Measurements from ENCODE around the gene AAR2.

The AAR2 gene

DNA sequence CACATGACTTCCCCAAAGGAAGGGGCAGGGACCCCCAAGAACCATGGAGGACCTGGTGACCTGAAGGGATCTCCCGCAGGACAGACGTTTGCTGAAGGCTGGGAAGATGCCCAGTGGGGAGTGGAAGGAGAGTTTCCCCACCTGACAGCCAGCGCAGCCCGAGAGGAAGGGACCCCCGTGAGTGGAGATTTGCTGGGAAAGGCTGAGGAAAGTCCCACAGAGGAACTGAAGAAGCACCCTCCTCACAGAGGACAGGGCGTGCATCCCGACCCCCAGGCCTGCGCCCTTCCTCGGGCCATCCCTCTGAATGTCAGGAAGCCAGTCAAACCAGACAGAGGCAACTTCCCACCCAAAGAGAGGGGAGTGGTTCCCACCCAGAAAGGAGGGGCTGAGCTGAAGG is 29.6 kb upstream of the AAR2 start:
- TF ChIP-seq CTCF (IDR thresholded peaks at IDR 0.05; ENCODE audit: insufficient read depth, low read length, missing control alignments) = no peak
- no peak for DNase-seq (ENCODE audit: low read depth, low spot score)
- no peak overlapping the region for H3K4me3 ChIP-seq (ENCODE audit: low read depth, low read length)
- ChIA-PET CTCF (interaction anchor here (0.9 to 23.4 kb wide), 4 partner anchors 29 to 233 kb away, joined by 3 to 940 read pairs (median 5); partner anchors contain the start of gene EPB41L1), POLR2A (no interaction called here)

DNA sequence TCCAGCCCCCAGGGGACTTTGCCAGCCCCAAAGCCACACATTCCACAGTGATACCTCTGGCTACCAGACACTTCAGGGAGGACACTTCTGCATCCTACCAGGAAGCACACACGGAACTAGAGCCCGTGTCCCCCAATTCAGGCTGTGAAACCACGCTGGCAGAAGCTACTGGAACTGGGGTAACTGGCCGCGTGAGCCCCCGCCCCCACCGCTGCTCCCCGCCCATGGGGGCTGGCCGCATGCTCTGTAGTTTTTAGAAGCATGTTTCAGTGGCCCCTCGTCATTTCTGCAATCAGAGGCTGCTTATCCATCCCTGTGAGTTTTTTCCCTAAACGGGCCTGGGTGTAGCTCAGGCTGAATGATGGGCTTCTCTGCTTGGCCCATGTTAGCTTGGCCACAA is 28.7 kb upstream of the AAR2 start:
- H3K4me3 ChIP-seq (ENCODE audit: low read depth, low read length) = no peak overlapping the region
- POLR2A ChIA-PET = no interaction called here
- CTCF ChIA-PET = interaction anchor here (1.0 to 23.4 kb wide), 2 partner anchors 30 to 231 kb away, joined by 3 to 940 read pairs; partner anchors contain the start of gene EPB41L1
- no peak for DNase-seq (ENCODE audit: low read depth, low spot score)
- TF ChIP-seq CTCF (IDR thresholded peaks at IDR 0.05; ENCODE audit: insufficient read depth, low read length, missing control alignments) = no peak

- DNase-seq (ENCODE audit: low read depth, low spot score) = no peak
- CTCF ChIA-PET = interaction anchor here (3.6 to 23.4 kb wide), 2 partner anchors 31 to 231 kb away, joined by 33 to 940 read pairs; partner anchors contain the start of gene EPB41L1
- TF ChIP-seq CTCF (IDR thresholded peaks at IDR 0.05; ENCODE audit: insufficient read depth, low read length, missing control alignments) = no peak
- POLR2A ChIA-PET = no interaction called here
- H3K4me3 ChIP-seq (ENCODE audit: low read depth, low read length) = no peak overlapping the region
Observed at GRCh38 chr20:36208257-36208656, 28.0 kb upstream of the AAR2 start.

DNA sequence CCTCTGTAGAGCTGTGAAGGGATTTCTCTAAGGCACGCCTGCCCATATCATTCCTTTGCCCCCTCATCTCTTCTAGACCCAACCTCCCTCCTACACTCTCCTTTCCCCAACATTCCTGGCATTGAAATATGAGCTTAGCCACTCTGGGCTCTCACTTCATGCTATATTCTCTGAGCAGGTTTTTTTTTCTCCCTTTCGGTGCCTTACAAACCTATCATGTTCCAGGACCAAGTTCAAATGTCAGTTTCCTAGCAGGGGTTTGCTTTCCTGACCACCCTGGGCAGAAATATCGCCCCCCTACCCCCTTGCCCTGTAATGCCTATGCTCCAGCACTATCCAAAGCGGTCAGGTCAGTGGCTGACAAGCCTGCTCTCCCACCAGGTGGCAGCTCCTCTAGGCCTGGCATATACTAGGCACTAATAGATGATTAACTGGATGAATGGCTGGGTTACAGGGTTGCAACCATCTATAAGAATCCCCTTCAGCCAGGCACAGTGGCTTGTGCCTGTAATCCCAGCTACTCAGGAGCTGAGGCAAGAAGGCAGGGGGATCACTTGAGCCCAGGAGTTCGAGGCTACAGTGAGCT is 25.7 kb upstream of the AAR2 start:
- no peak for DNase-seq (ENCODE audit: low read depth, low spot score)
- no peak overlapping the region for H3K4me3 ChIP-seq (ENCODE audit: low read depth, low read length)
- ChIA-PET CTCF (interaction anchor here (0.7 to 23.4 kb wide), 5 partner anchors 33 to 545 kb away, joined by 3 to 940 read pairs (median 6); partner anchors contain the start of gene EPB41L1), POLR2A (no interaction called here)
- TF ChIP-seq CTCF (IDR thresholded peaks at IDR 0.05; ENCODE audit: insufficient read depth, low read length, missing control alignments) = no peak

- POLR2A ChIA-PET = no interaction called here
Observed at GRCh38 chr20:36213362-36213761, 22.9 kb upstream of the AAR2 start.

More at GRCh38 chr20:36213362-36213761, 22.9 kb upstream of the AAR2 start:
- CTCF ChIA-PET = interaction anchor here (0.7 to 23.4 kb wide), 9 partner anchors 13 to 543 kb away, joined by 3 to 940 read pairs (median 5); partner anchors contain the start of genes AAR2, EPB41L1 and SCAND1
- no peak overlapping the region for H3K4me3 ChIP-seq (ENCODE audit: low read depth, low read length)
- no peak for DNase-seq (ENCODE audit: low read depth, low spot score)
- no peak for TF ChIP-seq CTCF (IDR thresholded peaks at IDR 0.05; ENCODE audit: insufficient read depth, low read length, missing control alignments)

All from AG04449 (cell line).